IMR-90 (cell line): ENCODE results near the gene DNAH3. TPM values are rescaled to one million over a fixed set of nuclear protein-coding genes. Genes with fewer than 3 reads are reported as not detected.

Source experiments
- ATAC-seq: fragments of 200-7000 bp; cut with Tn5 transposase; 2 replicates; pipeline ENCODE4 v1.9.1; 2020; ENCODE audit warnings: low read depth, mild to moderate bottlenecking, moderate library complexity
- BruUV-seq: library from RNA; stranded (reverse); fragments of 400-500 nt; replicated peaks from 2 replicates; lab custom pipeline; 2021; lab: Mats Ljungman, UMichigan
- CTCF ChIA-PET: fragments of 300-600 bp; formaldehyde crosslinking; extraction: SDS; loops from one replicate; lab custom pipeline; 2021; ENCODE audit warnings: antibody characterized with exemption; lab: Yijun Ruan, JAX
- POLR2A ChIA-PET: fragments of 300-600 bp; sonication (Branson Sonifier 250); formaldehyde crosslinking; loops from one replicate; lab custom pipeline; 2022; ENCODE audit warnings: antibody characterized with exemption; ENCODE audit not compliant: unreplicated experiment; lab: Charles Lee
- DNase-seq: peaks from one replicate; pipeline ENCODE4 v3.0.0; 2013
- H2AFZ ChIP-seq: replicated peaks from 2 replicates; pipeline ENCODE3; 2013; ENCODE audit warnings: low read length, mild to moderate bottlenecking; ENCODE audit not compliant: poor library complexity
- H2AK5ac ChIP-seq: 2 replicates; pipeline ENCODE4 v1.6.1; 2013; ENCODE audit warnings: low read depth, low read length, inconsistent platforms
- H2AK9ac ChIP-seq: replicated peaks from 2 replicates; pipeline ENCODE3; 2013; ENCODE audit warnings: mild to moderate bottlenecking, low read depth, low read length, moderate library complexity; ENCODE audit not compliant: poor library complexity
- H2BK120ac ChIP-seq: 2 replicates; pipeline ENCODE4 v1.6.1; 2013; ENCODE audit warnings: low read depth, low read length, inconsistent platforms
- H2BK15ac ChIP-seq: 3 replicates; pipeline ENCODE4 v1.6.1; 2013; ENCODE audit warnings: low read depth, low read length, inconsistent platforms
- H2BK20ac ChIP-seq: 2 replicates; pipeline ENCODE4 v1.6.1; 2013; ENCODE audit warnings: low read depth, mild to moderate bottlenecking, inconsistent platforms, low read length, moderate library complexity
- H2BK5ac ChIP-seq: 2 replicates; pipeline ENCODE4 v1.6.1; 2013; ENCODE audit warnings: mild to moderate bottlenecking, low read depth, low read length, inconsistent platforms; ENCODE audit not compliant: poor library complexity, severe bottlenecking
- H3K14ac ChIP-seq: replicated peaks from 2 replicates; pipeline ENCODE4 v1.6.1; 2013; ENCODE audit warnings: low read depth, low read length, inconsistent platforms
- H3K18ac ChIP-seq: 2 replicates; pipeline ENCODE4 v1.6.1; 2013; ENCODE audit warnings: low read depth, low read length, control low read depth
- H3K23ac ChIP-seq: 2 replicates; pipeline ENCODE4 v1.6.1; 2013; ENCODE audit warnings: low read depth, low read length, inconsistent platforms
- H3K27ac ChIP-seq: 2 replicates; pipeline ENCODE4 v1.5.1; 2013; ENCODE audit warnings: mild to moderate bottlenecking, control low read depth, low read length; ENCODE audit not compliant: insufficient read depth
- H3K27me3 ChIP-seq: 2 replicates; pipeline ENCODE4 v1.6.1; 2013; ENCODE audit warnings: low read length; ENCODE audit not compliant: control insufficient read depth, insufficient read depth
- H3K36me3 ChIP-seq: 2 replicates; pipeline ENCODE4 v1.6.1; 2013; ENCODE audit warnings: low read length, mixed read lengths; ENCODE audit not compliant: control insufficient read depth, insufficient read depth
- H3K4ac ChIP-seq: 2 replicates; pipeline ENCODE4 v1.6.1; 2013; ENCODE audit warnings: low read depth, low read length, inconsistent platforms
- H3K4me1 ChIP-seq: 2 replicates; pipeline ENCODE4 v1.6.1; 2013; ENCODE audit warnings: low read length, mixed read lengths; ENCODE audit not compliant: control insufficient read depth, insufficient read depth
- H3K4me2 ChIP-seq: 2 replicates; pipeline ENCODE4 v1.6.1; 2013; ENCODE audit warnings: low read depth, mild to moderate bottlenecking, control low read depth, low read length, moderate library complexity
- H3K4me3 ChIP-seq: 2 replicates; pipeline ENCODE4 v1.5.1; 2013; ENCODE audit warnings: low read depth, mild to moderate bottlenecking, control low read depth, low read length, moderate library complexity; ENCODE audit not compliant: insufficient read depth
- H3K56ac ChIP-seq: 2 replicates; pipeline ENCODE4 v1.6.1; 2013; ENCODE audit warnings: low read length, inconsistent platforms; ENCODE audit not compliant: insufficient read depth; ENCODE audit errors: extremely low read depth
- H3K79me1 ChIP-seq, 2 experiments: 2 replicates each; pipeline ENCODE4 v1.6.1; 2013; ENCODE audit warnings: low read length in 2 of 2, inconsistent platforms in 1 of 2, low read depth in 1 of 2
- H3K9ac ChIP-seq: 2 replicates; pipeline ENCODE4 v1.6.1; 2013; ENCODE audit warnings: low read depth, low read length, control low read depth
- H3K9me1 ChIP-seq: 2 replicates; pipeline ENCODE4 v1.6.1; 2013; ENCODE audit warnings: low read length, inconsistent platforms; ENCODE audit not compliant: insufficient read depth
- H3K9me3 ChIP-seq: 2 replicates; pipeline ENCODE4 v1.6.1; 2013; ENCODE audit warnings: low read length; ENCODE audit not compliant: control insufficient read depth, insufficient read depth
- H4K20me1 ChIP-seq: 2 replicates; pipeline ENCODE4 v1.6.1; 2013; ENCODE audit warnings: low read length, inconsistent platforms; ENCODE audit not compliant: insufficient read depth
- H4K5ac ChIP-seq: 2 replicates; pipeline ENCODE4 v1.6.1; 2013; ENCODE audit warnings: mild to moderate bottlenecking, low read depth, low read length, control low read depth
- H4K8ac ChIP-seq, 2 experiments: 2 replicates each; pipeline ENCODE4 v1.6.1; 2013; ENCODE audit warnings: low read depth in 2 of 2, low read length in 2 of 2, control low read depth in 1 of 2, inconsistent platforms in 1 of 2
- H4K91ac ChIP-seq: 2 replicates; pipeline ENCODE4 v1.6.1; 2013; ENCODE audit warnings: low read depth, low read length, inconsistent platforms; ENCODE audit not compliant: insufficient read depth
- CEBPB ChIP-seq: IDR thresholded peaks from 2 replicates; pipeline ENCODE4 v1.6.1; 2012; ENCODE audit warnings: low read depth, low read length, improper control_type of control experiment
- CTCF ChIP-seq: conservative IDR thresholded peaks from 2 replicates; pipeline ENCODE4 v1.5.1; 2012; ENCODE audit warnings: mild to moderate bottlenecking, low read depth, low read length, improper control_type of control experiment
- POLR2A ChIP-seq: IDR thresholded peaks from 2 replicates; pipeline ENCODE4 v1.6.1; 2012; ENCODE audit warnings: mild to moderate bottlenecking, low read depth, low read length
- SMC3 ChIP-seq: fragments of 150-350 bp; IDR thresholded peaks from 2 replicates; pipeline ENCODE4 v1.6.1; 2016; ENCODE audit warnings: low read depth, mild to moderate bottlenecking, antibody characterized with exemption, low read length, moderate library complexity
- WGBS, 2 experiments: methylation state at CpG; one replicate each; pipeline versions ENCODE4 v1.1.5 to v1.1.7; 2013; ENCODE audit warnings: missing lambda C conversion rate in 2 of 2; ENCODE audit not compliant: insufficient read length in 1 of 2; ENCODE audit errors: extremely low coverage in 2 of 2; 5-methylcytosine and 5-hydroxymethylcytosine counted together
- dilution Hi-C: fragments of 300-500 bp; cut with HindIII; formaldehyde crosslinking; loops from one replicate; pipeline ENCODE4 v1.14.3; 2018; ENCODE audit warnings: low sequenced_read_pairs; ENCODE audit not compliant: unreplicated experiment
- in situ Hi-C: fragments of 300-500 bp; cut with MboI; formaldehyde crosslinking; loops from 3 replicates; pipeline ENCODE4 v1.14.3; 2019; ENCODE audit warnings: low sequenced_read_pairs, inconsistent platforms, mixed read lengths
- intact Hi-C: fragments of 100-400 bp; cut with micrococcal nuclease; formaldehyde crosslinking; loops from 2 replicates; pipeline ENCODE4 v1.10.0; 2022
- polyA plus RNA-seq, 3 experiments: library from polyadenylated mRNA; depleted of rRNA; stranded (reverse); fragments of >200 nt; gene quantifications; 2 replicates each; pipeline ENCODE4 v1.2.3, GENCODE V29; 2012; ENCODE audit warnings: low replicate concordance in 1 of 3
- total RNA-seq: library from RNA; depleted of rRNA; stranded (reverse); fragments of >200 nt; gene quantifications from 2 replicates; pipeline ENCODE4 v1.2.3, GENCODE V29; 2012; rRNA removed

The DNAH3 gene
- total and polyA plus RNA-seq, 2 of the 4 experiments (the other 2 are of a cell fraction): not detected

- ChIA-PET CTCF (interaction anchor here (1.4 kb wide), 1 partner anchor 18 kb away, joined by 4 read pairs; no protein-coding TSS in a partner anchor), POLR2A (no interaction called here)
- Histone ChIP-seq H3K9me3 (no peaks in the 10 kb centered on the region), H4K5ac (no peak overlapping the region), H3K4ac (no peak overlapping the region), H4K20me1 (peaks cover 56% of the 10 kb centered on the region; the same call in 1 of the 2 replicates), H3K79me1 (peaks cover 12 to 84% of the 10 kb centered on the region in 2 experiments), H3K9me1 (peaks cover 26% of the 10 kb centered on the region), H3K56ac (no peak overlapping the region), H3K36me3 (no peaks in the 10 kb centered on the region), H2AFZ (no peak overlapping the region), H2BK20ac (no peak overlapping the region), H2BK120ac (no peak overlapping the region), H3K4me3 (no peak overlapping the region), H4K91ac (no peak overlapping the region), H3K9ac (no peak overlapping the region), H3K4me2 (peak overlapping the region; percentile 11; the same call in 1 of the 2 replicates), H2AK5ac (no peak overlapping the region), H2BK5ac (no peak overlapping the region), H3K27ac (no peak overlapping the region), H3K14ac (no peak overlapping the region), H3K27me3 (no peaks in the 10 kb centered on the region), H2AK9ac (no peak overlapping the region), H3K4me1 (peaks cover 19% of the 10 kb centered on the region), H3K18ac (peak overlapping the region; percentile 36; the same call in 1 of the 2 replicates), H4K8ac (no peak overlapping the region), H3K23ac (no peak overlapping the region), H2BK15ac (no peak overlapping the region)
- in situ Hi-C loops: no loop called here
- intact Hi-C loops: loop anchor here (2.0 kb wide), 1 partner anchor 17 kb away; no protein-coding TSS in a partner anchor
- dilution Hi-C loops: no loop called here
- WGBS, 2 experiments: no CpG with 5 or more reads among the region's 5 CpGs
- DNase-seq (no peak), ATAC-seq (no peak)
- no TSS peak for BruUV-seq
- TF ChIP-seq SMC3 (no peak), CEBPB (peak; percentile 63; the same call in 1 of the 2 replicates), CTCF (no peak), POLR2A (no peak)
Observed at GRCh38 chr16:20883554-20884239, 266.9 kb downstream of the DNAH3 start.

Other genes starting within 250 kb of the DNAH3 start
- 51.4 and 62.2 TPM in 2 replicates for gene LDAF1, start 7.8 kb upstream of the DNAH3 start, total RNA-seq
- gene LDAF1, start 7.8 kb upstream of the DNAH3 start, polyA plus RNA-seq (2012; rRNA removed): 17.0 and 21.0 TPM in 2 replicates
- not detected in 2 replicates for gene ZP2, start 60.7 kb upstream of the DNAH3 start, total RNA-seq
- not detected in 2 replicates for gene ZP2, start 60.7 kb upstream of the DNAH3 start, polyA plus RNA-seq (2012; rRNA removed)
- gene ANKS4B, start 82.9 kb upstream of the DNAH3 start, total RNA-seq: not detected in 2 replicates
- not detected in 2 replicates for gene ANKS4B, start 82.9 kb upstream of the DNAH3 start, polyA plus RNA-seq (2012; rRNA removed)
- not detected in 2 replicates for gene CRYM, start 127.4 kb upstream of the DNAH3 start, total RNA-seq
- not detected in 2 replicates for gene CRYM, start 127.4 kb upstream of the DNAH3 start, polyA plus RNA-seq (2012; rRNA removed)